HepG2 (cell line): ENCODE data around the gene NCKAP1. TPM values are rescaled to one million over a fixed set of nuclear protein-coding genes. Genes with fewer than 3 reads are reported as not detected.

Experiments used
- BRD4 ChIP-seq: sonication (generic); formaldehyde crosslinking; IDR thresholded peaks from 2 replicates; pipeline ENCODE4 v1.4.0; 2020; ENCODE audit warnings: missing genetic modification reagents
- MEIS2 ChIP-seq: sonication (generic); formaldehyde crosslinking; IDR thresholded peaks from 2 replicates; pipeline ENCODE4 v1.9.0; 2021; ENCODE audit warnings: mild to moderate bottlenecking, missing genetic modification reagents
- PATZ1 ChIP-seq: sonication (generic); formaldehyde crosslinking; IDR thresholded peaks from 2 replicates; pipeline ENCODE4 v1.4.0; 2020; ENCODE audit warnings: missing genetic modification reagents
- SMC3 ChIP-seq: IDR thresholded peaks from 2 replicates; pipeline ENCODE4 v1.6.1; 2011; ENCODE audit warnings: low read length, improper control_type of control experiment
- ZBTB1 ChIP-seq: sonication (generic); formaldehyde crosslinking; IDR thresholded peaks from 2 replicates; pipeline ENCODE4 v1.4.0; 2020; ENCODE audit warnings: missing genetic modification reagents, borderline replicate concordance
- ZBTB7B ChIP-seq: sonication (generic); formaldehyde crosslinking; IDR thresholded peaks from 2 replicates; pipeline ENCODE4 v1.4.0; 2020; ENCODE audit warnings: missing genetic modification reagents
- ZFP91 ChIP-seq: sonication (generic); formaldehyde crosslinking; IDR thresholded peaks from 2 replicates; pipeline ENCODE4 v1.9.0; 2022; ENCODE audit warnings: missing genetic modification reagents, mild to moderate bottlenecking, borderline replicate concordance
- ZNF234 ChIP-seq: sonication (generic); formaldehyde crosslinking; conservative IDR thresholded peaks from 2 replicates; pipeline ENCODE4 v1.5.1; 2020; ENCODE audit warnings: mild to moderate bottlenecking, missing genetic modification reagents
- ZNF264 ChIP-seq: sonication (generic); formaldehyde crosslinking; IDR thresholded peaks from 2 replicates; pipeline ENCODE4 v1.4.0; 2020; ENCODE audit warnings: missing genetic modification reagents
- ZNF275 ChIP-seq: sonication (generic); formaldehyde crosslinking; IDR thresholded peaks from 2 replicates; pipeline ENCODE4 v1.8.0; 2022; ENCODE audit warnings: missing genetic modification reagents, mild to moderate bottlenecking, inconsistent platforms, borderline replicate concordance
- ZNF501 ChIP-seq: sonication (generic); formaldehyde crosslinking; IDR thresholded peaks from 2 replicates; pipeline ENCODE4 v1.5.1; 2020; ENCODE audit warnings: mild to moderate bottlenecking, moderate library complexity, missing genetic modification reagents
- ZNF513 ChIP-seq: sonication (generic); formaldehyde crosslinking; conservative IDR thresholded peaks from 2 replicates; pipeline ENCODE4 v1.5.0; 2020; ENCODE audit warnings: missing genetic modification reagents
- ZNF773 ChIP-seq: sonication (generic); formaldehyde crosslinking; IDR thresholded peaks from 2 replicates; pipeline ENCODE4 v1.4.0; 2020; ENCODE audit warnings: missing genetic modification reagents, borderline replicate concordance
- ZSCAN25 ChIP-seq: sonication (generic); formaldehyde crosslinking; IDR thresholded peaks from 2 replicates; pipeline ENCODE4 v1.8.0; 2022; ENCODE audit warnings: mild to moderate bottlenecking, missing genetic modification reagents
- ZXDC ChIP-seq: sonication (generic); formaldehyde crosslinking; IDR thresholded peaks from 2 replicates; pipeline ENCODE4 v1.5.0; 2020; ENCODE audit warnings: mild to moderate bottlenecking, missing genetic modification reagents
- ZZZ3 ChIP-seq: sonication (generic); formaldehyde crosslinking; IDR thresholded peaks from 2 replicates; pipeline ENCODE4 v1.4.0; 2020; ENCODE audit warnings: missing genetic modification reagents, mild to moderate bottlenecking, borderline replicate concordance
- polyA plus RNA-seq, 8 experiments: library from polyadenylated mRNA; depleted of rRNA in 3 of 8; stranded (reverse) in 7 of 8; unstranded in 1 of 8; fragments of >200 nt; fragmentation: Illumina TruSeq in 4 of 8; extraction: Trizol in 4 of 8; gene quantifications; 2 replicates each; pipeline versions ENCODE4 v1.2.1 to v1.2.3, GENCODE V29; 2011 to 2016; ENCODE audit warnings: low read depth in 4 of 8, missing spikeins in 1 of 8, mixed read lengths in 1 of 8; ENCODE audit not compliant: insufficient read depth in 1 of 8
- total RNA-seq, 5 experiments: library from RNA; depleted of rRNA; stranded (reverse); fragments of >200 nt; fragmentation: Illumina TruSeq; extraction: Trizol; gene quantifications; 2 replicates each; pipeline ENCODE4 v1.2.3, GENCODE V29; 2016; ENCODE audit warnings: low read depth in 1 of 5

The NCKAP1 gene
- total and polyA plus RNA-seq, 2 of the 13 experiments (the other 11 are each of a cell fraction or from before 2014, with no cell fraction given): 72.1 to 96.3 TPM

GRCh38 chr2:183037553-183038340 is 510 bp downstream of the NCKAP1 start (continued):
- TF ChIP-seq ZNF234 (CRISPR knock-in tag): no peak; the same call in 1 of the 2 replicates
- TF ChIP-seq ZBTB7B (CRISPR knock-in tag): no peak
- no peak; the same call in 1 of the 2 replicates for TF ChIP-seq ZFP91
- no peak for TF ChIP-seq MEIS2
- TF ChIP-seq PATZ1 (CRISPR knock-in tag): peak; percentile 96
- TF ChIP-seq ZNF275 (CRISPR knock-in tag): no peak; the same call in 1 of the 2 replicates
- no peak; the same call in 1 of the 2 replicates for TF ChIP-seq ZNF501 (CRISPR knock-in tag)
- TF ChIP-seq BRD4: peak; percentile 91
- TF ChIP-seq ZBTB1 (CRISPR knock-in tag): no peak
- no peak for TF ChIP-seq ZXDC (CRISPR knock-in tag)
- no peak; the same call in 1 of the 2 replicates for TF ChIP-seq ZNF264 (CRISPR knock-in tag)
- no peak for TF ChIP-seq ZNF513 (CRISPR knock-in tag)
- TF ChIP-seq ZSCAN25 (CRISPR knock-in tag): no peak
- TF ChIP-seq ZZZ3: no peak
- no peak for TF ChIP-seq ZNF773 (CRISPR knock-in tag)
- no peak for TF ChIP-seq SMC3
